IMR-90 (cell line): ENCODE data around the gene NFAT5.

Experiments
- CTCF ChIP-seq: conservative IDR thresholded peaks from 2 replicates; pipeline ENCODE4 v1.5.1; 2012; ENCODE audit warnings: mild to moderate bottlenecking, low read depth, low read length, improper control_type of control experiment
- POLR2A ChIP-seq: IDR thresholded peaks from 2 replicates; pipeline ENCODE4 v1.6.1; 2012; ENCODE audit warnings: mild to moderate bottlenecking, low read depth, low read length

GRCh38 chr16:69538808-69539207 is 27.0 kb upstream of the NFAT5 start:
- TF ChIP-seq CTCF (no peak), POLR2A (no peak)
